Fibroblast of skin of back (primary cell): Measurements from ENCODE around the gene BUB1B.

Experiments
- DNase-seq: peaks from one replicate; pipeline ENCODE4 v3.0.0-alpha.2; 2013

The BUB1B gene

DNA sequence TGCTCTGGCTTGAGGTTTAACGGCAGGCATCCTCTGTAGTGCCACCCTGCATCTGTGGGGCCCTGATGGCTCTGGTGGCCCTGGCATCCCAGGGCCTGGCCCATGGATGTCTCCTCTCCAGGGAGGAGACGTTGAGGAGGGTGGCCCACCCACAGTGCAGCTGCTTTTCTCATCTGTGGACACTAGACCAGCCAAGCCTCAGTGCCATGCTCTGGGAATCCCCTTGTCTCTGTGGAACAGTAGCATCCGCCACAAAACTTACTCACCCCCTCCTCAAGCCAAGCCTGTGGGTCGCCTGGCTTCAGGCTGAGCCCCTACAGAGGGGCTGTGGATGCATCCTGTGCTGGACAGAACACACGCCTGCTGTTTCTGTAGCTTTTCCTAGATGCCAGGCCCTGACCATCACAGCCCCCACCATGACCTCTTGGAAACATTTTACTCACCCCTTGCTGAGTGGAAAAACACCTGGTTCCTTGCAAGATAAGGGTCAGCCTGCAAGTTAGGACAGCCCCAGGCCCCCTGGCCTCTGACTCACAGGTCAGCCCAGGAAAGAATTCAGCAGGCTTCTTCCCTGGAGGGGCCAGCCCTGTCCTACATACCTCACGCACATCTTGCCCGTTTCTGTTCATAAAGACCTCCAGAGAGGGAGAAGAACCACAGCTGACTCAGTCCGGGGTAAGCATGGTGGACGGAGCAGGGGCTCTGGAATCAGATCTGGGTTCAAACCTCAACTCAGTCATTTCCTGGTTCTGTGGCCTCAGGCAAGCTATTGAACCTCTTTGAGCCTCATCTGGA is 97.0 kb downstream of the BUB1B start:
- no peak for DNase-seq

DNA sequence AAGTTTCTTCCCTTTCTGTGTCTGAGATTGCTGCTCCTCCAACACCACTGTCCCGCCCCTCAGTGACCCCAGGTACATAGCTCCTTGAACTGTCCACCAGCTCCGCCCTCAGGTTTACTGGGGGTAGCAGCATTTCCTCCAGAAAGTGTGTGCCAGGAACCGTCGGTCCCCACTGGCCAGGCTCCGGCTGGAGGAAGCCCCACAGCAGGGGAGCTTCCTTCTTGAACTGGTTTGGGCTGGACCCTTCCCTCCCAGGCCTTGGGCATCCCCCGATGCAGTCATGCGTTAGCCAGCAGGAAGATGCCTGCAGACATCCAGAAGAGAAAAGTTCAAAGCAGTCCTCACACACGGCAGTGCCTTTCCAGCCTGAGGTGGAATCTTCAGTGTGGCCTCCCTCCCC is 97.7 kb downstream of the BUB1B start:
- DNase-seq = no peak

DNA sequence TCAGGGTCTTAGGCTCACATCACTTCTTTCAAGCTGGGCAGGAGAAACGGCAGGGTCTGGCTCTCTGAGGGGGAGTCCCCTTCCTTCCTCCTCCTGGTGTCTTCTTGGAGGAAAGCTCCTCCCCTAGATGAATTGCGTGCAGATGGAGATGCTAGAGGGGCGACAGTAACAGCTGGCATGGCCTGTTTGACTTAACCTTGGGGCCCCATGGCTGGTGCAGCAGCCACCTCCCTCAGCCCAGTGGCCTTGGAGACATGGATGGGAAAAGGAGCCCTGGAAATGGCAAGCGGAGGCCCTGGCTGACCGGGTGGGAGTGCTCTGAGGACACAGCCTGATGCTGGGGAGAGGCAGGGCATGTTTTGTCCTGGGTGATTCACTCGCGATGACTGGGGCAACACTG is 98.2 kb downstream of the BUB1B start:
- DNase-seq = no peak

DNA sequence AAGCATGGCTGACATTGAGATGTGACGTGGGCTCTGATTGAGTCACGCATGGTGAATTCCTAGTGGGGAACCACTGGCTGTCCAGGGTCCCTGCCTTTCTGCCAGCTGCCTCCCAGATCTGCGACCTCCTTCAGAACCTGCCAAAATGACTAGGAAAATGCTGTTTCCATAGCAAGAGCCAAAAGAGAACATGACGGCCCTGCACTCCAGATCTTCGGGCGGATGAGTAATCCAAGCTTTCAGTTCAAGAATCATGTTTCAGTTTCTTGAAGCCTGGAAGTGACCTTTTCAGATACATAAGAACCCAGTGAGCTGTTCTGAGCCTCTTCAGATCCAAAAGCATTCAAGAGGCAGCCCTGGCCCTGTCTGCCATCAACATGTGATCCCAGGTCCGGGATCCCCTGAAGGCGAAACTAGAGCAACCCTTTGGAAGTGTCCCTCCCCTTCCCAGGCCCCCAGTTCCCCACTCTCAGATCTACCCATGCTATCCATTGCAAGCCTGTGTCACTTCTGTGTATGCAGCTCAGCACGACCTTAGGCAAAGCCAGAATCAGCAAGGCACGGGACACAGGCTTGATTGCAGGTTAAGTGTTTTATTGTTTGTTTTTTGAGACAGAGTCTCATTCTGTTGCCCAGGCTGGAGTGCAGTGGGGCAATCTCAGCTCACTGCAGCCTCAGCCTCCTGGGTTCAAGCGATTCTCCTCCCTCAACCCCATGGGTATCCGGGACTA is 102.3 kb downstream of the BUB1B start:
- peak; percentile 24 for DNase-seq

DNA sequence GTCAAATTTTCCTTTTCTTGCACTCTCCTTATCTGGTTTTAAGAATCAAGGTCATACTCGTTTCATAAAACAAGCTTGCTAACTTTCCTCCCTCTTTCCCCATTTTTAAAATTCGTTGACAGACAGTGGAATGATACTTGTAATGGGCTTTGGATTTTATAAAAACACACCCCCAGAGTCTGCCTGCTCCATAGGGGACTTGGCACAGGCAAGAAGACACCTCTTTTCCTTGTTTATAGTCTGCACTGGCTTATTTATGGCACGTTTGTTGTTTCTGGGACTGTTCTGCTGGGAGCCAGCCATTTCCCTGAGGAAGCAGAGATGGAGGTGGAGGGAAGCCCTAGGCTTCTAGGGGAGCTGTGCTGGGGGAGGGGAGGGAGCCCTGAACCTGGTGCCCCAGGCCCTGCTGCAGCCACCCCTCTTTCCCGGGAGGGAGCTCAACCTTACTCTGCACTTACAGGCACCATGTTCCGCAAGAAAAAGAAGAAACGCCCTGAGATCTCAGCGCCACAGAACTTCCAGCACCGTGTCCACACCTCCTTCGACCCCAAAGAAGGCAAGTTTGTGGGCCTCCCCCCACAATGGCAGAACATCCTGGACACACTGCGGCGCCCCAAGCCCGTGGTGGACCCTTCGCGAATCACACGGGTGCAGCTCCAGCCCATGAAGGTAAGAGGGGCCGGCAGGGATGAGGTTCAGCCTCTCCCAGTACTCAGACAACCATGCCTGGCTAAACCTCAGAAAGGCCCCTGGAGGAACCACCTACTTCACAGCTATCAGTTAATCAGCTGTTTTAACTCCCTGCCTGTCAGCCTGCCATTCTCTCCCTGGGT is 103.7 kb downstream of the BUB1B start:
- no peak for DNase-seq

DNA sequence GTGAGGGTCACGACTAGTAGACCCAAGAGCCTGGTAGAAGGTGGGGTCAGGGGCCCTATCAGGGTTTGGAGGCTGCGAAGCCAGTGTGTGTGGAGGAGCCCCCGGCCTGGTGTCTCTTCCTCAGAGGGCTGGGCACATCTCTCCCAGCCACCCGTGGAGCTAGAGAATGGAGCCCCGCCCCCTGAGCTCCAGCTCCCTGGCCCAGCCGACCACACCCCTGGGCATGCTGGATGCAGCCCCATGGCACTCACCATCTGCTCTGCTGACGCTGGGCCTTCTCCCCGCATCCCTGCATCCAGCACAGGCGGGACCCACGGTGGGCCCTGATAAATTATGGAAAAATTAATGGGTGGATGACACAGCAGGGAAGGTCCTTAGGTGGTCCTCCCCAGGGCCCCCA is 104.5 kb downstream of the BUB1B start:
- no peak for DNase-seq

DNA sequence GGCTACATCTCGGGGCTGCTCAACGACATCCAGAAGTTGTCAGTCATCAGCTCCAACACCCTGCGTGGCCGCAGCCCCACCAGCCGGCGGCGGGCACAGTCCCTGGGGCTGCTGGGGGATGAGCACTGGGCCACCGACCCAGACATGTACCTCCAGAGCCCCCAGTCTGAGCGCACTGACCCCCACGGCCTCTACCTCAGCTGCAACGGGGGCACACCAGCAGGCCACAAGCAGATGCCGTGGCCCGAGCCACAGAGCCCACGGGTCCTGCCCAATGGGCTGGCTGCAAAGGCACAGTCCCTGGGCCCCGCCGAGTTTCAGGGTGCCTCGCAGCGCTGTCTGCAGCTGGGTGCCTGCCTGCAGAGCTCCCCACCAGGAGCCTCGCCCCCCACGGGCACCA is 105.0 kb downstream of the BUB1B start:
- DNase-seq = no peak

DNA sequence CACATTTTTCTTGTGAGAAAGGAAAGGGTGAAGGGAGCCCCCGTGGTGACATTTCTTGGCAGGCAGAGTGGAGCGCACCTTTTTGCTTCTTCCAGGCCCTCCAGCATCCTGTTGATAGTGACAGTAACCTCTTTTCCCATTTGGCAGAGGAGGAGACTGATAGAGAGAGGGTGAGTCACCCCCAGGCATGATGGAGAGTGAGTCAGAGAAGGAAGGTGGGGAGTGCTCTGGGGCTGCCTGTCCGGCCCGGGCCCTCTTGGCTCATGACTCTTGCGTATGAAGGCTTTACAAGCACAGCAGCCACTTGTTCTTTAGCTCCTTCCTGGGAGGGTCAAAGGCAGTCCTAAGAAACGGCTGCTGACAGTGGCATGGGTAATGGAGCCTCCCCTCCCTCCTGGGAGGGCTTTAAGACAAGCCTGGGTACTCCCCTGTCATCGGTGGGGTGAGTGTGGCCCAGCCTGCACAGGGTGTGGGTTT is 106.0 kb downstream of the BUB1B start:
- DNase-seq = peak; percentile 88

DNA sequence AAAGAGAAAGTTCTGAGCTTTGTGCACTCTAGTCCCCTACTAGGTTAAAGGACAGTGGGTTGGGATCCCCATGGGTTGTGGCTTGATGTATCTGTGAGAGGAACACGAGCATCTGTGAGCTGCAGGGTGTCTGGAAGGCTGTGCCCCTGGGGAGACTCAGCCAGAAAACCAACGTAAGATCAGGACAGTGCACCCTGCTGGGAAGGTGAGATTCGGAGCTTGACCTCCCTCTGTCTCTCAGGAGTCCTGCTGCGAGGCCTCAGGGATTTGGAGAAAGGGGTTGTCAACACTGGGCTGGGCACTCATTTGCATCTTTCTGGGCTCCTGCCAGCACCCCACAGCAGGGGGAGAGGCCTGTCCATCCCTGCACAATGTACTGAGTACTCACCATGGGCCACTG is 106.8 kb downstream of the BUB1B start:
- DNase-seq = no peak

DNA sequence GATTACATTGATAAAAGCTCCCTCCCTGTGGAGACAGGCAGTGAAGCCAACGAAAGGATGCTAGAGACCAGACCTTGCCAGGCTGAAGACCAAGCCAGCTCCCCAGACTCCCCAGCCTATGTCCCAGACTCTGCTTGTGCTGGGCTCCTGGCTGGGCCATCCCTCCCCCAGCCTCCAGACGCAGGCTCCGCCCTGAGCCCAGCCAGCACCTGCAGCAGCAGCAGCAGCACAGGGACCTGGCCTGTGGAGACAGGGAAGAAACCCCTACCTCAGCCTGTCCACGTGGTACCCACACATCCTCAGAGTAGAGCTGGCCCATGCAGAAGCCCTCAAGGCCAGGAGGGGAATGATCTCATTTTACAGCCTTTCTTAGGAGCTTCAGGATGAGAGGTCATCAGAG is 108.7 kb downstream of the BUB1B start:
- no peak for DNase-seq

DNA sequence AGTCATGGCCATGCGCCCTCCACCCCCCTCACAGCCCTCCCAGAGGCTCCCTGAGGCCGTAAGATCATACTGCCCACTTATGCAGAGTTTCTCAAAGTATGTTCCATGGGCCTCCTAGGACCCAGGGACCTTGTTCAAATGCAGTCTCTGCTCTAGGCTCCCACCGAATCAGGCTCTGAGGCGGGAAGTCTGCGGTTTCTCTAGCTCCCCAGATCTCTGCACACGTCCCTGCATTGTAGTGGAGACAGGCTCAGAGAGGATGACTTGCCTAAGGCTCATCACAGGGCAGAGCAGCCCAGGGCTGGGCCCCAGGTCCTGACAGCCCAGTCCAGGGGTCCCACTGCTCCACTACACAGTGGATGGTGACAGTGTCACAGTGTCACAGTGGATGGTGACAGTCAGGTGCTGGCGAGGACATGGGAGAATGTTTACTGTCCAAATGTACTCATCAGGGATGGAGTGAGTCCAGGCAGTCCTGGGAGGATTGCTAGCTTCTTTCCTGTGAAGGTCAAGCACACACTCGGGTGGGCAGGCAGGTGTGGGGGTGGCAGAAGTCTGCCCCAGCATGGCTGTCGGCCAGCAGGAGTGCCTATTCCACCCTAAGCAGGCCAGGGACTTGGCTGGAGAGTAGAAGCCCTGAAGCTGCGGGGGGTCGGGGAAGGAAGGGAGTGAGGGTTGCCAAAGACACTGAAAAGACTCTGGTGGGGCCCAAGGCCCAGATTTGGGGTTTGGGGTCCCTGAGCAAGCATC is 109.6 kb downstream of the BUB1B start:
- no peak for DNase-seq
